ENCODE results near the gene PTPRJ. TPM values are rescaled to one million over a fixed set of nuclear protein-coding genes. Genes with fewer than 3 reads are reported as not detected.

Gene PTPRJ
- total RNA-seq, 1 donor: 6.6 TPM

- TF ChIP-seq, protein P1, sequence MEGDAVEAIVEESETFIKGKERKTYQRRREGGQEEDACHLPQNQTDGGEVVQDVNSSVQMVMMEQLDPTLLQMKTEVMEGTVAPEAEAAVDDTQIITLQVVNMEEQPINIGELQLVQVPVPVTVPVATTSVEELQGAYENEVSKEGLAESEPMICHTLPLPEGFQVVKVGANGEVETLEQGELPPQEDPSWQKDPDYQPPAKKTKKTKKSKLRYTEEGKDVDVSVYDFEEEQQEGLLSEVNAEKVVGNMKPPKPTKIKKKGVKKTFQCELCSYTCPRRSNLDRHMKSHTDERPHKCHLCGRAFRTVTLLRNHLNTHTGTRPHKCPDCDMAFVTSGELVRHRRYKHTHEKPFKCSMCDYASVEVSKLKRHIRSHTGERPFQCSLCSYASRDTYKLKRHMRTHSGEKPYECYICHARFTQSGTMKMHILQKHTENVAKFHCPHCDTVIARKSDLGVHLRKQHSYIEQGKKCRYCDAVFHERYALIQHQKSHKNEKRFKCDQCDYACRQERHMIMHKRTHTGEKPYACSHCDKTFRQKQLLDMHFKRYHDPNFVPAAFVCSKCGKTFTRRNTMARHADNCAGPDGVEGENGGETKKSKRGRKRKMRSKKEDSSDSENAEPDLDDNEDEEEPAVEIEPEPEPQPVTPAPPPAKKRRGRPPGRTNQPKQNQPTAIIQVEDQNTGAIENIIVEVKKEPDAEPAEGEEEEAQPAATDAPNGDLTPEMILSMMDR (IDR thresholded peaks at IDR 0.05; ENCODE audit: insufficient read depth, low read length): no peak
- DNase-seq (ENCODE audit: low read depth): no peak
- no peak overlapping the region for H3K4me3 ChIP-seq (ENCODE audit: low read depth, low read length)
These were observed 182.5 kb downstream of the PTPRJ start for GRCh38 chr11:48162885-48163268.

GRCh38 chr11:48163360-48164100, 183.2 kb downstream of the PTPRJ start:
- no peak for DNase-seq (ENCODE audit: low read depth)
- H3K4me3 ChIP-seq (ENCODE audit: low read depth, low read length): no peak overlapping the region
- TF ChIP-seq, protein P1 (IDR thresholded peaks at IDR 0.05; ENCODE audit: insufficient read depth, low read length): no peak

DNA sequence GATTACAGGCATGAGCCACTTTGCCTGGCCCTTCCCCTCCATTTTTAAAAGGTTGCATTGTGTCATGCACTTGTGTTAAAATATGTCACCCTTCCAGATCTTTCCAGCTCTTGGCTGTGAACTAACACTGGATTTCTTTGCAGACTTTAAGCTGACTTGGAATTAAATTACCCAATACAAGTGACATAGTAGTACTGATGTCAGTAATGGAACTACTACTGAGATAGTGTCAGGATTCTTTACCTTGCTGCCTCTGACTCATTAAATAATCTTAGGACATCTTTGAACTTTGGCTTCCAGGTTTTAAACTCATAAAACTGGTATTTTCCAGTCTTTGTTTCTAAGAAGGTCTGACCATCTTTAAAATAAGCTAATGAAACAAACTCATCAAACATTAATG, 184.5 kb downstream of the PTPRJ start:
- DNase-seq (ENCODE audit: low read depth): no peak
- TF ChIP-seq, protein P1 (IDR thresholded peaks at IDR 0.05; ENCODE audit: insufficient read depth, low read length): no peak
- H3K4me3 ChIP-seq (ENCODE audit: low read depth, low read length): no peak overlapping the region

DNA sequence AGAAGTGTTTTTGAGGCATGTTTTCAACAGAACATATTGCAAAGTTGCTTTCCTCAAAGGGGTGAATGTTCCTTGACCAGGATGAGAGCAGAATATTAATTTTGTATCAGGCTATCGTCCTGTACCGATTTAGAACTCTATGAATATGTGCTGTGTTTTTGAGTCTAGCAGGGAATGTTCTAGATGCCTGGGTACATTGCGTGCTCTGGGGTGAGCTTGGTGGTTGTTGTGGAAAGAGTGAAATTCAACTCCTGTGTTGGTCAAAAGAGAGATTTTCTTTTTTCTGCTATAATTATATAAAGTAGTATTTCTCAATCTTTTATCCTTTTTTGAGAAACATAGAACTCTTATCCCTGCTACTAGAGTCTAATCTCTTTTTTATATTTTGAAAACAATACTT, 185.1 kb downstream of the PTPRJ start:
- no peak for DNase-seq (ENCODE audit: low read depth)
- TF ChIP-seq, protein P1 (IDR thresholded peaks at IDR 0.05; ENCODE audit: insufficient read depth, low read length): no peak
- no peak overlapping the region for H3K4me3 ChIP-seq (ENCODE audit: low read depth, low read length)

DNA sequence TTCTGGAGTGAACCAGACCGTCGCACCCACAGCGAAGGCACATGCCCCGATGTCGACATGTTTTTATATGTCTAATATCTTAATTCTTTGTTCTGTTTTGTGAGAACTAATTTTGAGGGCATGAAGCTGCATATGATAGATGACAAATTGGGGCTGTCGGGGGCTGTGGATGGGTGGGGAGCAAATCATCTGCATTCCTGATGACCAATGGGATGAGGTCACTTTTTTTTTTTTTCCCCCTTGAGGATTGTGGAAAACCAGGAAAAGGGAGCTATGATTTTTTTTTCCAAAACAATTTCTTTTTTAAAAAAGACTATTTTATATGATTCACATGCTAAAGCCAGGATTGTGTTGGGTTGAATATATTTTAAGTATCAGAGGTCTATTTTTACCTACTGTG, 187.0 kb downstream of the PTPRJ start:
- TF ChIP-seq, protein P1 (IDR thresholded peaks at IDR 0.05; ENCODE audit: insufficient read depth, low read length): no peak
- no peak overlapping the region for H3K4me3 ChIP-seq (ENCODE audit: low read depth, low read length)
- no peak for DNase-seq (ENCODE audit: low read depth)

DNA sequence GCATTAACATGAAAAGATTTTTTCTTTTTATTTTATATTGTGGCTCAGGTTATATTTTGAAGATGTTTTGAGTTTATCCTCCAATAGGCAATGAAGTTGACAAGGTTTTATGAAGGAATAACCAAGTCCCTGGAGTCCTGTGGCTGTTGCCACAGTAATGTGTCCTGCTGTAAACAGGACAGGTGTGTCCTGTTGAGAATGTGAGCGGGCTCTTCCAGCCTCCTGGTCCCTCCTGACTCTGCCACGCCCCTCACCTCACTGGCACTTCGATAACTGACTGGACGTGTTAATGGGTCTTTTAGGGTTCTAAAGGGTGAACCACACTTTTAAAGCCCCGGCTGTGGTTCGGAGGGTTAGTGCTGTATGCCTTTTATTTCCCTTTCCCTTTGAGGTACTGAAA, 188.5 kb downstream of the PTPRJ start:
- no peak overlapping the region for H3K4me3 ChIP-seq (ENCODE audit: low read depth, low read length)
- no peak for DNase-seq (ENCODE audit: low read depth)
- TF ChIP-seq, protein P1 (IDR thresholded peaks at IDR 0.05; ENCODE audit: insufficient read depth, low read length): no peak

- DNase-seq (ENCODE audit: low read depth): no peak
- TF ChIP-seq, protein P1 (IDR thresholded peaks at IDR 0.05; ENCODE audit: insufficient read depth, low read length): no peak
- H3K4me3 ChIP-seq (ENCODE audit: low read depth, low read length): no peak overlapping the region
These were observed 188.9 kb downstream of the PTPRJ start for GRCh38 chr11:48169259-48169658.

Data from fibroblast of the aortic adventitia (primary cell).